ENCODE data around the gene EFCAB6.

DNA sequence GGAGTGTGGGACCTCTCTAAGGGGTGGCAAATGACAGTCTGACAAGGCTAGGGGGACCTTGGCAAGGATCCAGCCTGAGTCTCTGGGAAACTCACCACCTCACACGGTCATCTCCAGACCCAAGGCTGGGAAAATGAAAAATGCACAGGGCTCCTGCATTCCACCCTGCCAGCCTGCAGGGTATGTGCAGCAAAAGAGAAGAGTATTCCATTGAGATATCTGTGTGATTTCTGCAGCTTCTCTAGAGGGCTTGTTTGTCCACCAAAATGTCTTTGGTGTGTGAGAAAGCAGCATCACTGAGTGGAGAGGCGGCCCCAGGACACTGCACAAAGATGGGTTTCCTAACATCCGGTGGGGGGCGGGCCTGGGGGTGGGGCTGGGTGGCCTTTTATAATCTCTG, 177.8 kb downstream of the EFCAB6 start:
- TF ChIP-seq CTCF (IDR thresholded peaks at IDR 0.05) (no peak), POLR2AphosphoS5 (IDR thresholded peaks at IDR 0.05) (no peak), EP300 (IDR thresholded peaks at IDR 0.05) (no peak), POLR2A (IDR thresholded peaks at IDR 0.05) (no peak)

Data from gastroesophageal sphincter (tissue), 3 donors.